Stomach (tissue), 9 donors: ENCODE measurements around the gene SVBP. TPM values are rescaled to one million over a fixed set of nuclear protein-coding genes. Genes with fewer than 3 reads are reported as not detected.

Experiments used
- DNase-seq, 2 donors: peaks; one replicate each; pipeline versions ENCODE4 v3.0.0 to v3.0.0-alpha.2; 2013 to 2019
- H3K27ac ChIP-seq, 5 donors: fragments of 200-600 bp in 4 of 5; sonication (generic) in 4 of 5; one replicate each; pipeline ENCODE4 v1.5.1; 2013 to 2019; ENCODE audit warnings: mild to moderate bottlenecking in 1 of 5, moderate library complexity in 1 of 5
- H3K27me3 ChIP-seq, 3 donors: fragments of 200-600 bp; sonication (generic); one replicate each; pipeline ENCODE4 v1.5.1; 2017 to 2019; ENCODE audit warnings: mixed run types in 1 of 3
- H3K36me3 ChIP-seq, 4 donors: fragments of 200-600 bp; sonication (generic); 1 replicate in 3 of 4; 2 replicates in 1 of 4; pipeline ENCODE4 v1.5.1; 2016 to 2019
- H3K4me1 ChIP-seq, 4 donors: fragments of 200-600 bp; sonication (generic); one replicate each; pipeline ENCODE4 v1.5.1; 2016 to 2019
- H3K4me3 ChIP-seq, 4 donors: fragments of 200-600 bp; sonication (generic) in 3 of 4; one replicate each; pipeline ENCODE4 v1.5.1; 2016 to 2019; ENCODE audit warnings: mild to moderate bottlenecking in 1 of 4
- H3K9me3 ChIP-seq, 4 donors: fragments of 200-600 bp; sonication (generic); one replicate each; pipeline ENCODE4 v1.5.1; 2016 to 2019
- CTCF ChIP-seq, 7 experiments: fragments of 450-650 bp in 4 of 7; fragments of 200-600 bp in 3 of 7; sonication (generic) in 3 of 7; IDR thresholded peaks; one replicate each; pipeline ENCODE4 v1.5.1; 2016 to 2019; ENCODE audit warnings: antibody characterized with exemption in 7 of 7, control low read depth in 2 of 7, mild to moderate bottlenecking in 1 of 7
- EP300 ChIP-seq: sonication (generic); formaldehyde crosslinking; IDR thresholded peaks from one replicate; pipeline ENCODE4 v1.6.1; 2017; ENCODE audit warnings: antibody characterized with exemption
- POLR2A ChIP-seq, 4 donors: fragments of 450-650 bp; IDR thresholded peaks; one replicate each; pipeline ENCODE4 v1.6.1; 2016; ENCODE audit warnings: antibody characterized with exemption in 4 of 4, control low read depth in 2 of 4, mild to moderate bottlenecking in 1 of 4, moderate library complexity in 1 of 4
- POLR2AphosphoS5 ChIP-seq, 3 donors: sonication (generic); formaldehyde crosslinking; IDR thresholded peaks; one replicate each; pipeline ENCODE4 v1.6.1; 2016; ENCODE audit warnings: antibody characterized with exemption in 3 of 3
- WGBS, 5 donors: extraction: QIAGEN DNeasy Blood & Tissue Kit in 3 of 5; methylation state at CpG; one replicate each; pipeline versions ENCODE4 v1.1.5 to v1.1.7; 2013 to 2018; 5-methylcytosine and 5-hydroxymethylcytosine counted together
- intact Hi-C: fragments of 100-400 bp; cut with DNase I; formaldehyde crosslinking; loops from one replicate; pipeline ENCODE4 v1.15.1; 2023; ENCODE audit warnings: low total_unique reads
- polyA plus RNA-seq, 3 donors: library from polyadenylated mRNA; stranded (reverse); fragments of 200-250 nt; gene quantifications; one replicate each; pipeline ENCODE4 v1.2.3, GENCODE V29; 2013
- total RNA-seq, 5 donors: library from RNA; depleted of rRNA; stranded (reverse); fragments of >200 nt; gene quantifications; one replicate each; pipeline versions ENCODE4 v1.1.0 to v1.2.3, GENCODE V29; 2014 to 2016
- donor health status: healthy with polysubstance abuse.
- donor health status: Bipolar disorder and iron deficiency.
- donor health status: healthy.

SVBP gene
- total and polyA plus RNA-seq, 8 donors: 11.2 to 51.2 (median 25.1) TPM; not detected in 1

GRCh38 chr1:42832641-42833240, 15.5 kb upstream of the SVBP start:
- Histone ChIP-seq H3K4me3 (no peak overlapping the region), H3K27ac (no peak overlapping the region), H3K4me1 (no peaks in the 10 kb centered on the region), H3K9me3 (no peaks in the 10 kb centered on the region), H3K27me3 (no peaks in the 10 kb centered on the region), H3K36me3 (peaks cover 0 to 32% (median 22%) of the 10 kb centered on the region in 4 donors)
- 94 to 96% (median 95%) methylated on average over 3 of the region's 3 CpGs for WGBS, 5 donors
- intact Hi-C loops: no loop called here
- no peak for DNase-seq
- no peak for TF ChIP-seq POLR2AphosphoS5 (IDR thresholded peaks at IDR 0.05)
- TF ChIP-seq CTCF (IDR thresholded peaks at IDR 0.05): no peak
- TF ChIP-seq EP300: no peak
- no peak for TF ChIP-seq POLR2A (IDR thresholded peaks at IDR 0.05)

GRCh38 chr1:42831273-42831672, 14.1 kb upstream of the SVBP start:
- H3K27me3 ChIP-seq: no peaks in the 10 kb centered on the region
- H3K9me3 ChIP-seq: no peaks in the 10 kb centered on the region
- no peak for DNase-seq
- H3K27ac ChIP-seq: no peak overlapping the region
- intact Hi-C loops: no loop called here
- no peak for TF ChIP-seq CTCF (IDR thresholded peaks at IDR 0.05)
- no peak for TF ChIP-seq POLR2A (IDR thresholded peaks at IDR 0.05)
- TF ChIP-seq POLR2AphosphoS5 (IDR thresholded peaks at IDR 0.05): no peak
- TF ChIP-seq EP300: no peak
- peaks cover 0 to 38% (median 22%) of the 10 kb centered on the region in 4 donors for H3K36me3 ChIP-seq
- H3K4me3 ChIP-seq: no peak overlapping the region
- H3K4me1 ChIP-seq: no peaks in the 10 kb centered on the region

GRCh38 chr1:42830631-42831030, 13.4 kb upstream of the SVBP start:
- intact Hi-C loops: no loop called here
- no peaks in the 10 kb centered on the region for H3K9me3 ChIP-seq
- no peak overlapping the region for H3K4me3 ChIP-seq
- H3K36me3 ChIP-seq: peaks cover 0 to 38% (median 22%) of the 10 kb centered on the region in 4 donors
- no peaks in the 10 kb centered on the region for H3K4me1 ChIP-seq
- TF ChIP-seq POLR2A (IDR thresholded peaks at IDR 0.05) (no peak), POLR2AphosphoS5 (IDR thresholded peaks at IDR 0.05) (no peak), EP300 (no peak)
- WGBS, 5 donors: 90 to 94% (median 92%) methylated on average over 17 of the region's 17 CpGs
- H3K27me3 ChIP-seq: no peaks in the 10 kb centered on the region
- no peak overlapping the region for H3K27ac ChIP-seq
- no peak for DNase-seq

- 58 to 73% (median 65%) methylated on average over 10 of the region's 10 CpGs for WGBS, 5 donors
- peaks cover 0 to 15% (median 6%) of the 10 kb centered on the region in 4 donors for H3K4me1 ChIP-seq
- no peaks in the 10 kb centered on the region for H3K27me3 ChIP-seq
- peaks cover 0 to 19% (median 10%) of the 10 kb centered on the region in 4 donors for H3K36me3 ChIP-seq
- intact Hi-C loops: no loop called here
- H3K9me3 ChIP-seq: no peaks in the 10 kb centered on the region
- no peak overlapping the region for H3K27ac ChIP-seq
- DNase-seq: no peak
- no peak overlapping the region for H3K4me3 ChIP-seq
- TF ChIP-seq CTCF (IDR thresholded peaks at IDR 0.05) (no peak), POLR2AphosphoS5 (IDR thresholded peaks at IDR 0.05) (no peak), POLR2A (IDR thresholded peaks at IDR 0.05) (no peak), EP300 (no peak)
Measured at GRCh38 chr1:42825036-42825851, 8.0 kb upstream of the SVBP start.
